ENCODE data around the gene DLG2. TPM values are rescaled to one million over a fixed set of nuclear protein-coding genes. Genes with fewer than 3 reads are reported as not detected.

Gene DLG2
- total and polyA plus RNA-seq, 7 donors, result 0.23 to 5.3 (median 3.4) TPM

GRCh38 chr11:84019571-84020194 is 1607.5 kb downstream of the DLG2 start:
- Histone ChIP-seq H3K27me3 (ENCODE audit: insufficient read depth in 3 of 3, low read length in 2 of 3) (no peaks in the 10 kb centered on the region), H3K9me3 (no peaks in the 10 kb centered on the region), H3K4me1 (no peaks in the 10 kb centered on the region), H3K27ac (no peak overlapping the region), H3K36me3 (ENCODE audit: insufficient read depth in 1 of 2, low read depth in 1 of 2) (no peaks in the 10 kb centered on the region), H3K4me3 (no peak overlapping the region)
- no peak for TF ChIP-seq CTCF (IDR thresholded peaks at IDR 0.05)
- intact Hi-C loops (cut with DNase I), result no loop called here
- no peak for ATAC-seq
- no peak for DNase-seq
- WGBS, 3 donors, result 81 to 84% (median 82%) methylated on average over 5 of the region's 5 CpGs

GRCh38 chr11:84014539-84014938 is 1612.6 kb downstream of the DLG2 start:
- WGBS, 3 donors, result 88 to 93% (median 88%) methylated on average over 3 of the region's 3 CpGs
- no peak for DNase-seq
- TF ChIP-seq CTCF (IDR thresholded peaks at IDR 0.05), result no peak
- H3K27me3 ChIP-seq (ENCODE audit: insufficient read depth in 3 of 3, low read length in 2 of 3), result no peaks in the 10 kb centered on the region
- H3K9me3 ChIP-seq, result no peaks in the 10 kb centered on the region
- H3K27ac ChIP-seq, result no peak overlapping the region
- H3K4me3 ChIP-seq, result no peak overlapping the region
- H3K4me1 ChIP-seq, result no peaks in the 10 kb centered on the region
- H3K36me3 ChIP-seq (ENCODE audit: insufficient read depth in 1 of 2, low read depth in 1 of 2), result no peaks in the 10 kb centered on the region
- ATAC-seq, result no peak
- intact Hi-C loops (cut with DNase I), result no loop called here

- Histone ChIP-seq H3K4me3 (no peak overlapping the region), H3K4me1 (no peaks in the 10 kb centered on the region), H3K27me3 (ENCODE audit: insufficient read depth in 3 of 3, low read length in 2 of 3) (no peaks in the 10 kb centered on the region), H3K36me3 (ENCODE audit: insufficient read depth in 1 of 2, low read depth in 1 of 2) (no peaks in the 10 kb centered on the region), H3K9me3 (no peaks in the 10 kb centered on the region), H3K27ac (no peak overlapping the region)
- ATAC-seq (peak in 1 of 4 donors; percentile 29), DNase-seq (no peak)
- 78 to 82% (median 81%) methylated on average over 4 of the region's 4 CpGs for WGBS, 3 donors
- TF ChIP-seq CTCF (IDR thresholded peaks at IDR 0.05), result no peak
- intact Hi-C loops (cut with DNase I), result no loop called here
These were observed 1614.8 kb downstream of the DLG2 start for GRCh38 chr11:84012171-84012826.

GRCh38 chr11:84003181-84003580 is 1624.0 kb downstream of the DLG2 start:
- ATAC-seq (no peak), DNase-seq (no peak)
- Histone ChIP-seq H3K9me3 (peaks cover 37% of the 10 kb centered on the region), H3K36me3 (ENCODE audit: insufficient read depth in 1 of 2, low read depth in 1 of 2) (no peaks in the 10 kb centered on the region), H3K27ac (no peak overlapping the region), H3K4me3 (no peak overlapping the region), H3K27me3 (ENCODE audit: insufficient read depth in 3 of 3, low read length in 2 of 3) (no peaks in the 10 kb centered on the region), H3K4me1 (no peaks in the 10 kb centered on the region)
- intact Hi-C loops (cut with DNase I), result no loop called here
- TF ChIP-seq CTCF (IDR thresholded peaks at IDR 0.05), result no peak

- TF ChIP-seq CTCF (IDR thresholded peaks at IDR 0.05), result no peak
- intact Hi-C loops (cut with DNase I), result no loop called here
- no peaks in the 10 kb centered on the region for H3K4me1 ChIP-seq
- ATAC-seq (no peak), DNase-seq (no peak)
- H3K36me3 ChIP-seq (ENCODE audit: insufficient read depth in 1 of 2, low read depth in 1 of 2), result no peaks in the 10 kb centered on the region
- WGBS, 3 donors, result 92 to 96% (median 94%) methylated on average over 1 of the region's 1 CpG
- H3K27me3 ChIP-seq (ENCODE audit: insufficient read depth in 3 of 3, low read length in 2 of 3), result no peaks in the 10 kb centered on the region
- peaks cover 34% of the 10 kb centered on the region for H3K9me3 ChIP-seq
- no peak overlapping the region for H3K4me3 ChIP-seq
- H3K27ac ChIP-seq, result no peak overlapping the region
These were observed 1628.2 kb downstream of the DLG2 start for GRCh38 chr11:83998921-83999320.
